Measurements from ENCODE around the gene SNX24.

The SNX24 gene

GRCh38 chr5:123000731-123001130 is 155.3 kb downstream of the SNX24 start:
- in situ Hi-C loops (cut with HindIII; ENCODE audit: low sequenced_read_pairs): no loop called here

DNA sequence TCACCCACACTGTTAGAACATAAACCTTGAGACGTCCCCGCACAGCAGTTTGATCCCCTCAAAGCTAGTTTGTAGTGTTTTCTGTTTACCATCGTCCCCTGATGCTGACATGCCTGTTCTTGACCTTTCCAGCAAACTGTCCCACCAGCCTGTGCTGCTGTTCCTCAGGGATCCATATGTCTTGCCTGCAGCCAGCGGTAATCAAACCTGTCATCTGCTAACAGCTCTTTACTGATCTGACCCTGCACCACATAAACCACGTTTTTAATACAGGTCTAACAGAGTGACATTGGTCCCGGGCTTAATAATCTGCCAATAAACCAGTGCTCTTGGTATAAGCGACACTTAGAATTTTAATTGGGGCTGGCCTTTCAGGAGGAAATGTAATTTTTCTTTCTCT is 156.4 kb downstream of the SNX24 start:
- in situ Hi-C loops (cut with HindIII; ENCODE audit: low sequenced_read_pairs): no loop called here

- in situ Hi-C loops (cut with HindIII; ENCODE audit: low sequenced_read_pairs): no loop called here
These were observed 161.8 kb downstream of the SNX24 start for GRCh38 chr5:123007182-123007581.

GRCh38 chr5:123007754-123008153 is 162.3 kb downstream of the SNX24 start:
- in situ Hi-C loops (cut with HindIII; ENCODE audit: low sequenced_read_pairs): no loop called here

DNA sequence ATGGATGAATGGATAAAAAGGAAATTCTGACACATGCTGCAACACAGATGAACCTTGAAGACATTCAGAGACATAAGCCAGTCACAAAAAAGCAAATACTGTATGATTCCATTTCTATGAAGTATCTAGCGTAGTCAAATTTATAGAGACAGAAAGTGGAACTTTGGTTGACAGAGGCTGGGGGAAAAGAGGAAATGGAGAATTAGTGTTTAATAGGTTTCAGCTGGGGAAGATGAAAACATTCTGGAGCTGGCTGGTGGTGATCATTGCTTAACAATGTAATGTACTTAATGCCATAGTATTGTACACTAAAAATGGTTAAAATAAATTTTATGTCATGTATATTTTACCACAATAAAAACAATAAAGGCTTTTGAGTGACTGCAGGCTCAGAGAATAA is 166.9 kb downstream of the SNX24 start:
- in situ Hi-C loops (cut with HindIII; ENCODE audit: low sequenced_read_pairs): no loop called here

DNA sequence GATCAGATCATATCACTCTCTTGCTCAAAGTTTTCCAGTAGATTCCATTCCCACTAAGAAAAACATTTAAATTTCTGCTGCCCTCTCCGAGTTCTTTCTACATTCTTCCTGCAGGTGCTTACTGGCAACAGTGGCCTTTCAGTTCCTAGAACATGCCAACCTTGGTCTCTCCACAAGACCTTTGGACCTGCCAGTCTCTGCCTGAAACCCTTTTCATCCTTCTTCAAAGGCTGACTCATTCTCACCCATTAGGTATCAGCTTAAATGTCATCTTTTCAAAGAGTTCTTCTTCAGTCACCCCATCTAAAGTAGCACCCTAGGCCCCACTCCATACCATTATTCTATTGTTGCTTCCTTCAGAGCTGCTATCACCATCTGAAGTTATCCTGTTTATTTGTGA is 169.3 kb downstream of the SNX24 start:
- in situ Hi-C loops (cut with HindIII; ENCODE audit: low sequenced_read_pairs): no loop called here

GRCh38 chr5:123028222-123028621 is 182.8 kb downstream of the SNX24 start:
- in situ Hi-C loops (cut with HindIII; ENCODE audit: low sequenced_read_pairs): no loop called here

DNA sequence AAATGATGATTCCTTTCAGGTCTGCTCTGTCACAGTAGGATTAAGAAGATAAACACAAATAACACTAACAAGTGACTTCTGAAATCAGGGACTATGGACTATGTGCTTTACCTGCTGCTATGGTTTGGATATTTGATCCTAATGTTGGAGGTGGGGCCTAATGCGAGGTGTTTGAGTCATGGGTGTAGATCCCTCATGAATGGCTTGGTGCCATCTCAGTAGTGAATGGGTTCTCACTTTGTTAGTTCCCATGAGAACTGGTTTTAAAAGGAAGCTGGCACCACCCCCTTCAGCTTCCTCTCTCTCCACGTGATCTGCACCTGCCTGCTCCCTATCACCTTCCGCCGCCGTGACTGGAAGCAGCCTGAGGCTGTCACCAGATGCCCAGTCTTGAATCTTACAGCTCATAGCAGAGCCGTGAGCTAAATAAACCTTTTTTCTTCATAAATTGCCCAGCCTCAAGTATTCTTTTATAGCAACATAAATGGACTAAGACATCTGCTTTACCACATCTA is 187.8 kb downstream of the SNX24 start:
- in situ Hi-C loops (cut with HindIII; ENCODE audit: low sequenced_read_pairs): no loop called here

GRCh38 chr5:123035360-123035917 is 190.0 kb downstream of the SNX24 start:
- in situ Hi-C loops (cut with HindIII; ENCODE audit: low sequenced_read_pairs): no loop called here

DNA sequence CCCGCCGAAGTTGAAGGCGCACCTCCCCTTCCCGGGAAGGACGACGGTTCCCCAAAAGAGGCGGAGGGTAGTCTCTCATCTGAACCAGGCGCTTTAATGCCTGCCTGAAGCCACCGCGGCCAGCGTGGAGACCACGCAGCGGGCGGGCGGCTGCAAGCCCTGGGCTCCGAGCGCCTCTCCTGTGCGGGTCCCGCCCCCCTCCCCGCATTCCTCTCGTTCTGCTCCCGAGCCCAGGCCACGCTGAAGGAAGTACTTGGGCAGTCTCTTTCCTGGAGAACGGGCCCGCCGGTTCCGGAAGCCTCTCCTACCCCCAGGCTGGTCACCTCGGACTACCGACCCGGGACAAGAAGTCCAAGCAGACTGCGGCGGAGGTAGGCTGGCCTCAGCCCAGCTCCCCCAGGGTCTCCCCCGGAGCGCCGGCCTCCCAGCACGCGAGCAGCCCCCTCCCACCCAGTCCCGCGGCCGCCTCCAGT is 190.5 kb downstream of the SNX24 start:
- in situ Hi-C loops (cut with HindIII; ENCODE audit: low sequenced_read_pairs): no loop called here

DNA sequence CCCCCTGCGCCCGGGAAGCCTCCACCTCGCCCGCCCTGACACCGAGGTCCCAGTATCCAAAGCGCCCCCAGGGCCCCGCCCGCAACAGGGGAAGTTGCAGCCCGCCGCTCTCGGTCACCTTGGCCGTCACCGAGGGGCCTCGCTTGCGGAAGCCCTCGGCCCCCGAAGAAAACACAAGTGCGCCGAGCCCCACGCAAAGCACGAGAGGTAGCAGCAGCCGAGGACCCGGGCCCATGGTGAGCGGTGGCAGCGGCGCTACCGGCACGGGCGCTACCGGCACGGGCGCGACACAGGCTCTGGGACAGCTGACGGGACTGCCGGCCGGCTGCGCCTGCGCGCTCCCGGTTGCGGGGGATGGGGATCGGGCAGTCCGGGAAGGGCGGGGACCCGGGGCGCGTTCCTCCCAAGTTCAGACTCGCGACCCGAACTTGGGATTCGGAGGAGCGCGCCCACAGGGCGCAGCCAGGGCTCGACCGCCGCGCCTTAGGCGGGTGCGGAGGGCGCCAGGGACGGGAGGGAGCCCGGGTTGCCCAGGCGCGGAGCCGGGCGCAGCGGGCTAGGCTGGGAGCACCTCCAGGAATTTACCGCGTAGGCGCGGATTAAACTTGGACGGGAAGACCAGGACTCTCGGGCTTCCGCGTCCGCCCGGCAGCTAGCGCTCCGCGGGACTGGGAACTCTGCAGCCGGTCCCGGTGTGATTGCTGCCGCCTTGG is 191.1 kb downstream of the SNX24 start, which contains the start of gene PPIC:
Gene PPIC, minus strand, starts transcription at position 335 of the 713 bp plus-strand sequence. Its CDS starts 100 bp downstream, at position 235.
- in situ Hi-C loops (cut with HindIII; ENCODE audit: low sequenced_read_pairs): no loop called here

GRCh38 chr5:123037104-123037418 is 191.6 kb downstream of the SNX24 start:
- in situ Hi-C loops (cut with HindIII; ENCODE audit: low sequenced_read_pairs): no loop called here

DNA sequence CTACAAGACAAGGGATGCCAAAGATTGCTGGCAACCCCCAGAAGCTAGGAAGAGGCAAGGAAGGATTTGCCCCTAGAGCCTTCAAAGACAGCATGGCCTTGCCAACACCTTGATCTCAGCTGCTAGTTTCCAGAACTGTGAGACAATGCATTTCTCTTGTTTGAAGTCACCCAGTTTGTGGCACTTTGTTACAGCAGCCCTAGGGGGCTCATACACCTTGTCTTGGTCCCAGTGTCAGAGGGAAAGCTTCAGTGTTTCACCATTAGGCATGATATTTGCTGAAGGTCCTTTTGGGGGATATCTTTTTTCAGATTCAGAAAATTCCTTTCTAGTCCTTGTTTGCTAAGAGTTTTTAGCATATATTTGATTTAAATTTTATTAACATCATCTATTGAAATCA is 194.3 kb downstream of the SNX24 start:
- in situ Hi-C loops (cut with HindIII; ENCODE audit: low sequenced_read_pairs): no loop called here

DNA sequence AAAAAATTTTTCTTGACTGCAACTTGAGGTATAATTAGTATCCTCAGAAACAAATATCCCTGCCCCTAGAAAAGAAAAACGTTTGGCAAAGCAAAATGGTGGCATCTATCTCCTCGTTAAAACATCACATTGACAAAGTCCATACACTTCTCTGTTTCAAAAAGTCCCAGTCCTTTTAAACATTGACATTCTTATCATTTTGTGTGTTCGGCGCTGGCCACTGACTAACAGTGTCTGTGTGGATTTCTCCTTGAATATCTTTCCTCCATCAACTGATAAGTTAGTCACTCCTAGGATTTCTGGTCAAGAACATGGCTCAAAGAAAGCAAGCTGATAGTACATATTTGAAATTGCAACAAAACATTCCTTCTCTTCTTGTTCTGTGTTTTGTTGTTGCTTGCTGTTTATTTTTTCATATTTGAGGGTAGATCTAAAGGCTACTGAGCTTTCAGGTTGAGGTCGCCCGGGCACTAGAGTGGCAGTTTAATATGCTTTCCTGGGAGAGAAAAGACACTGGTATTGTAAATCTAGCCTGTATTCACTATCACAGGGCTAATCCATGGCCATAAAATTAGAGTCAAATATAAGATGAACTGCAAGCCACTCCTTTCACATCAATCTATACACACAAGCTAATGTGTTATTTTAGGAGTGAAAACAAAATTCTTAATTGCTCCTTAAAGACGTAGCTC is 199.7 kb downstream of the SNX24 start:
- in situ Hi-C loops (cut with HindIII; ENCODE audit: low sequenced_read_pairs): no loop called here

- in situ Hi-C loops (cut with HindIII; ENCODE audit: low sequenced_read_pairs): no loop called here
These were observed 200.8 kb downstream of the SNX24 start for GRCh38 chr5:123046222-123046621.

GRCh38 chr5:123047706-123048105 is 202.3 kb downstream of the SNX24 start:
- in situ Hi-C loops (cut with HindIII; ENCODE audit: low sequenced_read_pairs): no loop called here

DNA sequence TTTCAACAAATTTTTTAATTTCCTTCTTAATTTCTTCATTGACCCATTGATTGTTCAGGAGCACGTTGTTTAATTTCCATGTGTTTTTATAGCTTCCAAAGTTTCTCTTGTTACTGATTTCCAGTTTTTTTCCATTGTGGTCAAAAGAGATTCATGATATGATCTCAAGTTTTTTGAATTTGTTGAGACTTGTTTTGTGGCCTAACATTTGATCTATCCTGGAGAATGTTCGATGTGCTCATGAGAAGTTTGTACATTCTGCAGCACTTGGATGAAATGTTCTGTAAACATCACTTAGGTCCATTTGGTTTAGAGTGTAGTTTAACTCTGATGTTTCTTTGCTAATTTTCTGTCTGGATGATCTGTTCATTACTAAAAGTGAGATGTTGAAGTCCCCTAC is 205.8 kb downstream of the SNX24 start:
- in situ Hi-C loops (cut with HindIII; ENCODE audit: low sequenced_read_pairs): no loop called here

All from DLD1 (cell line).